COR-L47 (cell line): ENCODE data around the gene RHPN2.
A peak's percentile ranks its signal among the peaks of the same experiment; 100 is the strongest.

Experiments
- DNase-seq: peaks from one replicate; lab custom pipeline; 2025; lab: John Stamatoyannopoulos, UW

The RHPN2 gene

DNA sequence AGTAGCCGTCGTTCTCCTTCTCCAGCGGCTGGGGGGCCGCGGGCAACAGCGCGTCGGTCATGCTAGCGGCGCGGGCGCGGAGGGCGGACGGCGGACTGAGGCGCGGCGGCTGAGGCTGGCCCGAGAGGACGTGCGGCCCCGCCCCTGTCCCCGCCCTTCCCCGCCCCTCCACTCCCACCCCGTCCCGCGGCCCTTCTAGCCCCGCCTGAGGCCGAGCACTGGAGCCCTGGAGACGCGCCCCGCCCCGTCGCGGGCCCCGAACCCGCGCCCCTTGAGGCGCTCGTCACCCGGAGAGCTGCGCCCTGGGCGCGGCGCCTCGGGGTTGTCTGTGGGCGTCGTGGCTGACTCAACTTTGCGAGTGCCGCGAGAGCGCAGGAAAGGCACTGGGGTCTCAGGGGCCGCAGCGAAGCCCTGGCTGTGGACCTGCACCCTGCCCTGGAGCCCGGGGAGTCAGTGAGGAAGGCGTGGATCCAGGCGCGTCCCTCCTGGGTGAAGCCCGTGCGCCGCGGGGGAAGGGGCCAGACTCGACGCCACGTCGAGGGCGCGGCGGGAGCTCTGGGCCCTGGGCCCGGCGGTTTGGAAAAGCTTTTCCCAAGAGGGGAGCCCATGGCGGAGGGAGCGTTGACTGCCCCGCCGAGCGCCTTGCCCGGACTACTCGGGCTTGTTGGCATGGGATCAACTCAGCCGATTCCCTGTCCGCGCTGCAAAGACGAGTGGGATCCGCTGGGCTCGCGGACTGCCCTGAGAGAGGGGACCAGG, at the start of gene RHPN2:
Gene RHPN2 (minus strand): TSS at position 97 of the 759 bp plus-strand sequence. CDS start 36 bp downstream, at position 61.
- DNase-seq: peak; percentile 57

DNA sequence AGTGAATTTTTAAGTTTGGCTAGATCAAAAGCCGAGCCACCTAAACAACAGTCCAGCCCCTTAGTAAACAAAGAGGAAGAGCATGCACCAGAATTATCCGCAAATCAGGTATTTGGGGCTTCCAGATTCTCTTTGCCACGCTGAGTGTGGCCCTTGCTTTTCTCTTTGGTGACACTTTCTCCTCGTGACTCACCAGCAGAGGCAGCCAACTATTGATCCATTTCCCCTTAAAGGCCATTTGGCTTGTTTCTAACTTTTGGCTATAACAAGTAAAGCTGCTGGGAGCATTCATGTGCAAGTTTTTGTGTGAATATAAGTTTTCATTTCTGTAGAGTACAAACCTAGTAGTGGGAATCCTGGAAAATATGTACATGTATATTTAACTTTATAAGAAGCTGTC, 49.6 kb upstream of the RHPN2 start:
- DNase-seq: no peak

- no peak for DNase-seq
These were observed 46.9 kb upstream of the RHPN2 start for GRCh38 chr19:33111587-33111986.

GRCh38 chr19:33110137-33110910, 45.6 kb upstream of the RHPN2 start:
- no peak for DNase-seq

DNA sequence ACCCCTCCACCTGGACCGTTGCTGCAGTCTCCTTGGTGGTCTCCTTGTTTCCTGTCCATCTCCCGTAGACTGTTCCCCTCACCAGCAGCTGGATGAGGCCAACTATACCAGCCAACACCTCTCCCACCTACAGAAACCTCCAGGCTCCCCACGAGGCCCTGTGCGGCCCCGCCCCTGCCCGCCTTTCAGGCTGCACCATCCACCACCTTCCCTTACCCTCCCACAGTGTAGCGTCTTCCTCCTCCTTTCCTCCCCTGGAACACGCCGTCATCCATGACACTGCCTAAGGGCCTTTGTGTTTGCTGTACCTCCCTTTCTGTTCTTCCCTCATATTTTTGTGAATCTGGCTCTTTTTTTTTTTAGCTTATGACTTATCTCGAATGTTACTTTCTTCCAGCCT, 43.5 kb upstream of the RHPN2 start:
- DNase-seq: no peak

DNA sequence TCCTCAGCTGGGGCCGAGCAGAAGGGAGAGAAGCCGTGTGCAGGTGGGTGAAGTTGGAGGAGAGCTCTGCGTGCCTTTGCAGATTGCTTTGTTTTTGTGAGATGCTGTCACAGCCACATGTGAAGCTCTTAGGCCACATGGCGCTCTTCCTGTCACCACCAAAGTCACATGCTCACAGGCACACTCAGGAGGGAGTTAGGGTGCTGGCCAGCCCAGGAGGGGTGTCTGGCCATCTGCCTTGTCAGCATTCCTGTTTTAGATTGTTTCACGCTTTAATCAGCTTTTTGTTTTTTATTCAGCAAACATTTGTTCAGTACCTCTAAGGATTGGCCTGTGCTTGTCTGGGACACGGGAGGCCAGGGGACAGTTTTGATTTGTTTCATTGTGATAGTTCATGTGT, 38.2 kb upstream of the RHPN2 start:
- no peak for DNase-seq

DNA sequence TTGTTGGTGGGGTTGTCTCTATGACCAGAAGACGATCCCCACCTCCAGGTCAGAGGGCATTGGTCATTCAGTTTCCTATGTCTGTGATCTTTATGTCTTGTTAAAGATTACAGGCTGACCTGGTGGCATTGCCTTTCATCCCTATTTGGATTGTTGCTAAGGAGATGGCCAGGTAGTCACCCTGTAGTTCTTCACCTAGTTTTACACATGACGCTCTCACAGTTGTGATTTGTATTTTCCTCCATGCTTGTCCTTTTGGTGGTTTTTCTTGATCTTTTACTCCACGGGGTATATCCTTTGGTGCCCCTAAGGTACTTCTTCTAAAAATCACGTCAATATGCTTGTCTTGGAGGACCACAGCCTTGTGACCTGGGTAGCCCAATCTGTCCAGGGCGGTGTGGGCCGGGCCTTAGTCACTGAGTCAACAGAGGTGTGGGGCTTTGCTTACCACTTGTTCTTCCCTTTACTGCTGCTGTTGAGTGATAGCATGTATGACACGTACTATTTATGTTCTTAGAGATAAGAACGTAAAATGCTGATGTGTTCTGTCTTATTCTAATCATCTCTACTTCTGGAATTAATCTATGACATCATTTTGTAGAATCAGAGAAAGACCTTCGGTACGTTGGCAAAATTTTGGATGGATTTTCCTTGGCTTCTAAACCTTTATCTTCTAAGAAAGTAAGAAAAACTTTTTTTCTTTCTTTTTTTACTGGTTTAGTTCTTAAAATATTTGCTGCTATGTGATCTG, 36.4 kb upstream of the RHPN2 start:
- DNase-seq: no peak

DNA sequence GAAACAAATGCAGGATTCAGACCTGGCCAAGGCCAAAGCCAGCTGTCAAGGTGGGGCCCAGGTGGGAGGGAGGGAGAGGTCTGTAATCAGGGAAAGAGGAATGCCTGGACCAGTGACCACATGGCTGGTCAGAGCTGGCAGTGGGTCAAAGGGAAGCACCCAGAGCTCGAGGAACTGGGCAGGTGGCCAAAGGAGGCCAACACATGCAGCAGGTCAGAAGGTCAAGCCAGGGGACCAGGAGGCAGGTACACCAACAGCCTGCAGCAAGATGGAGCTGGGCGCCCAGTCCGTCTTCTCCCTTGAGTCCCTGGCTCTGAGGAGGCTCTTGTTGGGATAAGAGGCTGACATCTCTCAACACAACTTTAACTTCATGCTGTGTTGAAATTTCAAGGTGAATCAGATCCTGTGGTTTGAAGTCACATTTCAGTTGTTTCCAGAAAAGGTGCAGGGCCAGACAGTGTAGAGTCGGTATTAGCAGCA, 33.4 kb upstream of the RHPN2 start:
- no peak for DNase-seq

GRCh38 chr19:33096005-33096404, 31.3 kb upstream of the RHPN2 start:
- DNase-seq: no peak

DNA sequence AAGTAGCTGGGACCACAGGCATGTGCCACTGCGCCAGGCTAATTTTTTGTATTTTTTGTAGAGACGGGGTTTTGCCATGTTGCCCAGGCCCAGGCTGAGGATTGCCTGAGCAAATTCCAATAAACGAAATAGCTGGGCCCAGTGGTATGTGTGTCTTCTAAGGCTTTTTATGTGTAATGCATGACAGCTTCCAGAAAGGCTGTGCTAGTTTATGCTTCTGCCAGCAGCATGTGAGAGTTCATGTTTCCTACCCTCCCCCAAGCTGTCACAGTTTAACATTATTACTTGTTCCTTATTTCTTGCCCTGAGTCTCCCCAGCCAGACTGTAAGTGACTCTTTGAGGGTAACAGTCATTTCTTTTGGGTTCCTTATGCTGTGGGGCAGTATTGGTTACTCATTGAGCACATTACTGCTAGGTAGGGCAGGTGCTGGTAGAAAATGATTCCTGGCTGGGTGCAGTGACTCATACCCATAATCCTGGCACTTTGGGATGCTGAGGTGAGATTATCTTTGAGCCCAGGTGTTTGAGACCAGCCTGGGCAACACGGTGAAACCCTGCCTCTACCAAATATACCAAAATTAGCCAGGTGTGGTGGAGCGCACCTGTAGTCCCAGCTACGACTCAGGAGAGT, 29.9 kb upstream of the RHPN2 start:
- no peak for DNase-seq

- no peak for DNase-seq
These were observed 28.9 kb upstream of the RHPN2 start for GRCh38 chr19:33093420-33094210.

DNA sequence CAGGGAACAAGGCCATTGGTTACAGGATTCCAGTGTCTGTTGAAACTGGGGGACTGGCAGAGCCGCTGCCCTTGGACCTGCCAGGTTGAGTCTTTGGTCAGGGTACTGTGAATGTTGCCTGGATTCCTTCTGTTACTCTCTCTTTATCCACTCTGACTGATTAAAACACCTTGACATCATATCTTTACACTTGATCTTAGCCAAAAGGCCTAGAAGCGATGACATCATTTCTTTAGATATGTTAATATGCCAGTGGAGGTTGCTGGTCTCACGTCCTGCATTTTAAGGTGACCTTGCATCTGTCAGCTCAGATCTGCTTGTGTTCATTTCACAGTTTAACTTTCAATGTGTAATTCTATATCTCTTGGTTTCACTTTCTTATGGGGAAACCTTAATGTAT, 25.5 kb upstream of the RHPN2 start:
- DNase-seq: no peak

DNA sequence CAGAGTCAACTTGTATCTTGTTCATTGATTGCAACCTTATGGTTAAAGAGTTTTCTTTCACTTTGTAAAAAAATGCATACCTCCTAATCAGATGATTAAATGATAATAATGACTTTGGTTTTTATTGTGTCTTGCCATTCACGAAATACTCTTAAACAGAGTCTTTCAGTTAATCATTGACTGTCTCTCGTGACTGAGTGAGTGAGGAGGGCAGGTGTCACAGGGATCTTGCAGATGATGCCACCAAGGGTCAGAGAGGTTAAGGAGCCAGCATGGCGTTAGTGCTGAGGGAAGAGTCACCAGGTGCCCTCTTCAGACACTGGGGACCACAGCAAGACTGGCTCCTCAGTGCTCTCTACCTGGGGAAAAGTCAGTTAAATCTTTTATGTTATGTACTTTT, 24.3 kb upstream of the RHPN2 start:
- no peak for DNase-seq

- no peak for DNase-seq
These were observed 22.3 kb upstream of the RHPN2 start for GRCh38 chr19:33086955-33087354.

GRCh38 chr19:33085570-33086128, 21.0 kb upstream of the RHPN2 start:
- DNase-seq: no peak

DNA sequence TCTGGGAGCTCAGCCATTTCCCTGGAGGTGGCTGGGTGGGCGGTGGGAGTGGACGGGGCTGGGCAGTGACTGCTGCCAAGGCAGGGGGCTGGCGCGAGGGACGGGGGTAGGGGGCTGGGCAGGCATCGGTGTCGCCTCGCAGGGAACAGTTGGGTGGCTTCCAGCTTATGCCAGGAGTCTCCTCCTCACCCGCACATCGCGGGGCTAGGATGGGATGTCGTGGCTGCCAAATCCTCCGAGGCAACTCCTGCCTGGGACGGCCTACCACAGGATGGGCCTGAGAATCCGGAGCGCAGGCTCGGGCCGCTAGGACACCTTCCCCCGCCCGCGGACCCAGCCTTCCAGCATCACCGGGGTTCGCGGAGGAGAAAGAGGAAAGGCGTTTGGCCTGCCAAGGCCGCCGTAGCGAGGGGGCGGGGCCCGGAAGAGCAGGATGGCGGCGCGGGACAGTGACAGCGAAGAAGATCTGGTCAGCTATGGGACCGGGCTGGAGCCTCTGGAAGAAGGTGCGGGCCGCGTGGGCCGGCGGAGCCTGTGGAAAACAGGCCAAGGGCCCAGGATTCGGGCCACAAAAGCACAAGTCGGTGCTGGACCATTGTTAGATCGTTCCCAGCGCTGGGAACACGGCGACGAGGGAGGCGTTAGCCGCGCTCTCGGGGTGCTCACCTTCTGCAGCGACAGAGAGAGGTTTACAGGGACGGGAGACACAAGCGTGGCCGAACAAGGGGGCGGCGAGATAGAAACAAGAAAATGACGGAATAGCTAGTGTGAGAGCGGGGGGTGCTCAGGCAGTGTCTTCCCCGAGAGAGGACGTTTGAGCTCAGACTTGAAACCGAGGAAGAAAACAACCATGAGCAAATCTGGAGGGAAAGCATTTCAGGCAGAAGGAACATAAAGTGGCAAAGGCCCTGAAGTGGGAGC, 16.3 kb upstream of the RHPN2 start, which contains the start of gene GPATCH1:
Gene GPATCH1 (plus strand): TSS at position 421 of the 921 bp plus-strand sequence. CDS start 13 bp downstream, at position 434.
- peak; percentile 64 for DNase-seq

DNA sequence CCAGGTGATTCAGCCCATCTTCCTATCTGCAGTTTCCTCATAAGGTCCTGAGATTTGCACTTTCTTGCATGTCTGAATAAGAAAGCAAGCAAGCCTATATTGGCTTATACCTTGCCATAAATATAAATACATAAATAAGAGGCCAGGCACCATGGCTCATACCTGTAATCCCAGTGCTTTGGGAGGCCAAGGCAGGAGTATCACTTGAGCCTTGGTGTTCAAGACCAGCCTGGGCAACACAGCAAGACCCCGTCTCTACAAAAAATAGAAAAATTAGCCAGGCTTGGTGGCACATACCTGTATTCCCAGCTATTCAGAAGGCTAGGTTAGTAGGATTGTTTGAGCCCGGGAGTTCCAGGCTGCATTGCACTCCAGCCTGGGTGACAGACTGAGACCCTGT, 10.8 kb upstream of the RHPN2 start:
- DNase-seq: no peak

DNA sequence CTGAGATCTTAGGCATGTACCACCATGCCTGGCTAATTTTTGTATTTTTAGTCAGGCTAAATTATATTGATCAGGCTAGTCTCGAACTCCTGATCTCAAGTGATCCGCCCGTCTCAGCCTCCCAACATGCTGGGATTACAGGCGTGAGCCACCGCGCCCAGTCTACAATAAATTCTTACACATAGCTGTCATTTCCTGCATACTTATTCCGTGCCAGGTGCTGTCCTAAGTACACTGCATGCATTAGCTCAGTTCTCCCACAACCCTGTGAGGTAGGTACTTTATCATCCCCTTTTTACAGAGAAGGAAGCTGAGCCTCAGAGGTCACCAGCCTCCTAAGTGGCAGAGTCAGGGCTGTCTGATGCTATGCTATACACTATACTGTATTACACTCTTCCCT, 7.2 kb upstream of the RHPN2 start:
- no peak for DNase-seq

GRCh38 chr19:33067121-33067520, 2.4 kb upstream of the RHPN2 start:
- no peak for DNase-seq

DNA sequence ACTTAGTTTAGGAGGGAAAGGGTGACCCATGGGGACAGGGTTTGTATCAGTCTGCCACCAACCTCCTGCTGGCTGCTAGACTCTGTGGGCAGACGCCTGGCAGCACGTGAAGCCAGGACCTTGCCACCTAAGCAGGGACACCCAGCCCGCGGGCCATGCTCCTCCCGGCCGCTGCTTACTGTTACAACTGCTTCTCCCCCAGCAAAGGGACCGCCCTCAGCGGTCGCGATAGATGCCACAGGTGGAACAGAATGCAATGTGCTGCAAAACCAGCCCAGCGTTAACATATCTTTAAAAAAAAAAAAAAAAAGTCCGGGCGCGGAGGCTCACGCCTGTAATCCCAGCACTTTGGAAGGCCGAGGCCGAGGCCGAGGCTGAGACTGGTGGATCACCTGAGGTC, 1.9 kb upstream of the RHPN2 start:
- no peak for DNase-seq
